ENCODE results near the gene HOXA6. TPM values are rescaled to one million over a fixed set of nuclear protein-coding genes. Genes with fewer than 3 reads are reported as not detected.
A peak's percentile ranks its signal among the peaks of the same experiment; 100 is the strongest.

Gene HOXA6
- total and polyA plus RNA-seq, 2 donors (not counting 1 experiment from before 2014, with no cell fraction given), result 1.2 to 3.6 TPM

- Histone ChIP-seq H3K4me1 (ENCODE audit: control insufficient read depth, extremely low read depth, insufficient read depth, low read length) (peaks cover 36% of the 10 kb centered on the region), H3K4me2 (ENCODE audit: extremely low read depth, insufficient read depth, low read length) (peak overlapping the region; percentile 89), H2AFZ (ENCODE audit: low read length) (no peak overlapping the region), H3K79me2 (ENCODE audit: control insufficient read depth, insufficient read depth, low read length) (peaks cover 64% of the 10 kb centered on the region), H4K20me1 (ENCODE audit: control insufficient read depth, extremely low read depth, insufficient read depth, low read length) (no peaks in the 10 kb centered on the region), H3K27me3 (ENCODE audit: control insufficient read depth, insufficient read depth, low read length) (no peaks in the 10 kb centered on the region), H3K9me3 (ENCODE audit: control insufficient read depth, insufficient read depth, low read depth, low read length) (no peaks in the 10 kb centered on the region), H3K4me3 (replicated peaks in 1 of 4; ENCODE audit: control extremely low read depth in 1 of 4, insufficient read depth in 1 of 4, low read depth in 3 of 4, low read length in 4 of 4) (peak overlapping the region; percentile 46 to 92 (median 47)), H3K27ac (ENCODE audit: insufficient read depth, low read length) (peak overlapping the region; percentile 95), H3K9ac (ENCODE audit: insufficient read depth, low read length) (peak overlapping the region; percentile 76), H3K36me3 (ENCODE audit: control insufficient read depth, insufficient read depth, low read length) (no peaks in the 10 kb centered on the region)
- peak; percentile 74 to 80 for DNase-seq (ENCODE audit: low read depth in 2 of 2)
- TF ChIP-seq EZH2 (IDR thresholded peaks at IDR 0.05; ENCODE audit: low read length, missing control alignments), result no peak
- TF ChIP-seq CTCF (conservative IDR thresholded peaks at IDR 0.05 in 1 of 2, IDR thresholded peaks at IDR 0.05 in 1 of 2; ENCODE audit: low read depth in 1 of 2, low read length in 2 of 2), result no peak
These were observed 39.9 kb downstream of the HOXA6 start for GRCh38 chr7:27107391-27108381.

GRCh38 chr7:27106901-27107240, 40.7 kb downstream of the HOXA6 start:
- H3K9me3 ChIP-seq (ENCODE audit: control insufficient read depth, insufficient read depth, low read depth, low read length), result no peaks in the 10 kb centered on the region
- no peaks in the 10 kb centered on the region for H4K20me1 ChIP-seq (ENCODE audit: control insufficient read depth, extremely low read depth, insufficient read depth, low read length)
- peak overlapping the region; percentile 38 to 92 (median 43) for H3K4me3 ChIP-seq (replicated peaks in 1 of 4; ENCODE audit: control extremely low read depth in 1 of 4, insufficient read depth in 1 of 4, low read depth in 3 of 4, low read length in 4 of 4)
- TF ChIP-seq CTCF (conservative IDR thresholded peaks at IDR 0.05 in 1 of 2, IDR thresholded peaks at IDR 0.05 in 1 of 2; ENCODE audit: low read depth in 1 of 2, low read length in 2 of 2), result no peak
- TF ChIP-seq EZH2 (IDR thresholded peaks at IDR 0.05; ENCODE audit: low read length, missing control alignments), result no peak
- H3K4me2 ChIP-seq (ENCODE audit: extremely low read depth, insufficient read depth, low read length), result peak overlapping the region; percentile 76
- peaks cover 36% of the 10 kb centered on the region for H3K4me1 ChIP-seq (ENCODE audit: control insufficient read depth, extremely low read depth, insufficient read depth, low read length)
- no peaks in the 10 kb centered on the region for H3K36me3 ChIP-seq (ENCODE audit: control insufficient read depth, insufficient read depth, low read length)
- DNase-seq (ENCODE audit: low read depth in 2 of 2), result no peak
- H3K27me3 ChIP-seq (ENCODE audit: control insufficient read depth, insufficient read depth, low read length), result no peaks in the 10 kb centered on the region
- peak overlapping the region; percentile 67 for H3K9ac ChIP-seq (ENCODE audit: insufficient read depth, low read length)
- peaks cover 63% of the 10 kb centered on the region for H3K79me2 ChIP-seq (ENCODE audit: control insufficient read depth, insufficient read depth, low read length)
- no peak overlapping the region for H2AFZ ChIP-seq (ENCODE audit: low read length)
- peak overlapping the region; percentile 95 for H3K27ac ChIP-seq (ENCODE audit: insufficient read depth, low read length)

GRCh38 chr7:27106181-27106900, 41.2 kb downstream of the HOXA6 start:
- H4K20me1 ChIP-seq (ENCODE audit: control insufficient read depth, extremely low read depth, insufficient read depth, low read length), result no peaks in the 10 kb centered on the region
- H3K79me2 ChIP-seq (ENCODE audit: control insufficient read depth, insufficient read depth, low read length), result peaks cover 63% of the 10 kb centered on the region
- TF ChIP-seq CTCF (conservative IDR thresholded peaks at IDR 0.05 in 1 of 2, IDR thresholded peaks at IDR 0.05 in 1 of 2; ENCODE audit: low read depth in 1 of 2, low read length in 2 of 2) (no peak), EZH2 (IDR thresholded peaks at IDR 0.05; ENCODE audit: low read length, missing control alignments) (no peak)
- H3K27ac ChIP-seq (ENCODE audit: insufficient read depth, low read length), result peak overlapping the region; percentile 95
- H3K9ac ChIP-seq (ENCODE audit: insufficient read depth, low read length), result peak overlapping the region; percentile 67
- H3K9me3 ChIP-seq (ENCODE audit: control insufficient read depth, insufficient read depth, low read depth, low read length), result no peaks in the 10 kb centered on the region
- H3K27me3 ChIP-seq (ENCODE audit: control insufficient read depth, insufficient read depth, low read length), result no peaks in the 10 kb centered on the region
- peaks cover 36% of the 10 kb centered on the region for H3K4me1 ChIP-seq (ENCODE audit: control insufficient read depth, extremely low read depth, insufficient read depth, low read length)
- H3K4me3 ChIP-seq (replicated peaks in 1 of 4; ENCODE audit: control extremely low read depth in 1 of 4, insufficient read depth in 1 of 4, low read depth in 3 of 4, low read length in 4 of 4), result peak overlapping the region; percentile 38 to 92 (median 43)
- no peak overlapping the region for H2AFZ ChIP-seq (ENCODE audit: low read length)
- DNase-seq (ENCODE audit: low read depth in 2 of 2), result peak; percentile 55 to 68
- no peaks in the 10 kb centered on the region for H3K36me3 ChIP-seq (ENCODE audit: control insufficient read depth, insufficient read depth, low read length)
- peak overlapping the region; percentile 76 for H3K4me2 ChIP-seq (ENCODE audit: extremely low read depth, insufficient read depth, low read length)
